ENCODE measurements around the gene GALNT10. TPM values are rescaled to one million over a fixed set of nuclear protein-coding genes. Genes with fewer than 3 reads are reported as not detected.

The GALNT10 gene
- total and polyA plus RNA-seq, 2 of the 8 experiments (the other 6 are each of a cell fraction or from before 2014, with no cell fraction given), result 4.6 to 15.5 TPM

DNA sequence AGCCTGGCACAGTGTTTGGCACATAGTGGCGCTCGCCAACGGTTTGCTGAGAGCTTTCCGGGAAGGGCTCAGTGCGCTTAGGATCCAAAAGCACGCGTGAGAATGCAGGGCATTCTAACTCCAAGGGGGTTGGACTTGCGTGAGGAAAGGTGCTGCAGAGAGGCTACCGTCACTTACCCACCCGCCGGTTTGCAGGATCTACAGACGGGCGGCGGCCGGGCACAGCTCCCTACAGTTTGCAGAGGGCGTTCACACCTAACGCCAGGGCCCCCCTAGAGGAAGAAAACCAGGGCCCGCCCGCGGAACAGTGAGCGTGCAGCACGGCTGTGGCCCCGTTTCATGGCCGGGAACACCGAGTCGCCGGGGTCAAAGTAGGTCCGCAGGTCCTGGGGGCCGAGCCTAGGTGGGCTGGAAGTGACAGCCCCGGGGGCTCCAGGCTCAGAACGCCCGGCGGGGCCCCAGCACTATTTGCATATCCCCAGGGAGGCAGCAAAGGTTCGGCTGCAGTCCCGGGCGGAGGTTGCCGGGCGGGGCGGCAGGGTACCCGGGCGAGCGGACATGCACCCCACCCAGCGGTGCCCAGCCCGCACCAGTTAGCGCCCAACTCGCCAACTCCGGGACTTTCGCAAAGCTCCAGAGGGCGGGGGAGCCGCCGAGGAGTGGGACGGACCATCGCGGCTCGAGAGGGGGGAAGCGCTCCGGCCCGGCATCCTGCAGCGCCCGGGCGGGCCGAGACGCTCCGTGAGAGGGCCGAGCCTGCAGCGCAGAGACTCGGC, 526 bp upstream of the GALNT10 start:
- no peaks in the 10 kb centered on the region for H3K9me3 ChIP-seq (ENCODE audit: insufficient read depth in 2 of 2, low read depth in 1 of 2, low read length in 1 of 2)
- no peak overlapping the region for H3K14ac ChIP-seq (ENCODE audit: insufficient read length)
- H2BK120ac ChIP-seq (replicated peaks; ENCODE audit: low read depth, low read length), result no peak overlapping the region
- no peak overlapping the region; the same call in 1 of the 2 replicates for H3K18ac ChIP-seq (ENCODE audit: extremely low read depth, low read length)
- no peak overlapping the region for H2AK5ac ChIP-seq (ENCODE audit: low read depth, low read length)
- H4K20me1 ChIP-seq (replicated peaks in 1 of 2; ENCODE audit: control insufficient read depth in 1 of 2, insufficient read depth in 2 of 2, low read length in 2 of 2), result peaks cover 4% of the 10 kb centered on the region in 2 experiments
- ChIA-PET POLR2A (ENCODE audit: partially characterized antibody) (interaction anchor here (0.5 to 1.2 kb wide), 6 partner anchors 9 to 493 kb away, joined by 3 to 4 read pairs (median 3); no protein-coding TSS in a partner anchor), CTCF (ENCODE audit: partially characterized antibody) (interaction anchor here (0.6 to 6.7 kb wide), 37 partner anchors 7 to 555 kb away, joined by 3 to 48 read pairs (median 4); no protein-coding TSS in a partner anchor)
- H3K79me1 ChIP-seq (ENCODE audit: low read depth, low read length), result no peaks in the 10 kb centered on the region
- H3K4me3 ChIP-seq (ENCODE audit: extremely low read depth in 1 of 4, insufficient read depth in 2 of 4, low read depth in 3 of 4, low read length in 4 of 4), result peak overlapping the region; percentile 45 to 77 (median 56)
- H4K5ac ChIP-seq (ENCODE audit: insufficient read length, low read depth, low read length), result no peak overlapping the region
- peak overlapping the region; percentile 76; the same call in 1 of the 2 replicates for H4K8ac ChIP-seq (ENCODE audit: extremely low read depth, insufficient read depth, low read length)
- H3K56ac ChIP-seq (replicated peaks; ENCODE audit: insufficient read length, low read depth, low read length), result no peak overlapping the region
- peak overlapping the region; percentile 94 to 96 for H3K4me2 ChIP-seq (ENCODE audit: insufficient read depth in 1 of 2, low read depth in 2 of 2, low read length in 2 of 2)
- H3K9ac ChIP-seq (replicated peaks in 1 of 4; ENCODE audit: extremely low read depth in 1 of 4, low read depth in 3 of 4, low read length in 3 of 4), result peak overlapping the region in 3 of 4 experiments; percentile 30 to 81 (median 51); a peak in 5 of 7 replicates
- no peak overlapping the region for H2BK20ac ChIP-seq (ENCODE audit: low read length)
- H3K23me2 ChIP-seq (ENCODE audit: low read depth, low read length), result peaks cover 18% of the 10 kb centered on the region; the same call in 1 of the 2 replicates
- peak in 1 of 2 experiments; percentile 84 for DNase-seq (ENCODE audit: low read depth in 1 of 2, low spot score in 2 of 2)
- no peak overlapping the region for H2BK5ac ChIP-seq (ENCODE audit: low read depth, low read length)
- H3K27me3 ChIP-seq (replicated peaks in 1 of 4; ENCODE audit: control insufficient read depth in 3 of 4, extremely low read depth in 1 of 4, insufficient read depth in 3 of 4, low read length in 3 of 4), result peaks cover 12 to 50% (median 39%) of the 10 kb centered on the region in 4 experiments
- H3K23ac ChIP-seq (ENCODE audit: insufficient read length), result no peak overlapping the region
- H3K4ac ChIP-seq (replicated peaks; ENCODE audit: insufficient read length, low read depth, low read length), result no peak overlapping the region
- H2BK12ac ChIP-seq (ENCODE audit: low read depth, low read length), result no peak overlapping the region
- H3K27ac ChIP-seq (ENCODE audit: low read depth, low read length), result peak overlapping the region; percentile 71; the same call in 1 of the 2 replicates
- no peak overlapping the region for H2BK15ac ChIP-seq (ENCODE audit: low read length)
- H3K4me1 ChIP-seq (replicated peaks in 1 of 4; ENCODE audit: control insufficient read depth in 3 of 4, insufficient read depth in 4 of 4, low read length in 3 of 4), result peaks cover 6 to 18% (median 10%) of the 10 kb centered on the region in 4 experiments; a peak in 5 of 7 replicates
- FAIRE-seq, result no peak
- peak overlapping the region; percentile 29; the same call in 1 of the 2 replicates for H2AFZ ChIP-seq (ENCODE audit: low read length)
- H3K36me3 ChIP-seq (ENCODE audit: control insufficient read depth in 2 of 4, insufficient read depth in 4 of 4, low read length in 3 of 4), result no peaks in the 10 kb centered on the region
- peaks cover 0 to 2% of the 10 kb centered on the region in 2 experiments; a peak in 1 of 4 replicates for H3K79me2 ChIP-seq (ENCODE audit: control insufficient read depth in 1 of 2, insufficient read depth in 2 of 2, low read length in 2 of 2)
- WGBS, 2 experiments (ENCODE audit: extremely low coverage in 1 of 2, insufficient coverage in 1 of 2, insufficient read length in 1 of 2, insufficient replicate concordance in 2 of 2, low coverage in 1 of 2, low lambda C conversion rate in 2 of 2, missing lambda C conversion rate in 1 of 2), result 1% methylated on average over 39 of the region's 67 CpGs; no CpG with 5 or more reads in 1 of the 2 experiments
- H4K91ac ChIP-seq (replicated peaks; ENCODE audit: insufficient read length, low read length), result no peak overlapping the region
- TF ChIP-seq RBBP5 (IDR thresholded peaks at IDR 0.05; ENCODE audit: borderline replicate concordance, low read depth, low read length), result peak; percentile 43; the same call in 1 of the 2 replicates
- TF ChIP-seq EZH2 (IDR thresholded peaks at IDR 0.05; ENCODE audit: low read depth, low read length, severe bottlenecking), result peak; percentile 32
- TF ChIP-seq, protein P1, sequence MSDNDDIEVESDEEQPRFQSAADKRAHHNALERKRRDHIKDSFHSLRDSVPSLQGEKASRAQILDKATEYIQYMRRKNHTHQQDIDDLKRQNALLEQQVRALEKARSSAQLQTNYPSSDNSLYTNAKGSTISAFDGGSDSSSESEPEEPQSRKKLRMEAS (IDR thresholded peaks at IDR 0.05), result peak; percentile 41
- peak; percentile 90; the same call in 1 of the 2 replicates for TF ChIP-seq KDM1A (IDR thresholded peaks at IDR 0.05; ENCODE audit: borderline replicate concordance, low read length)
- peak; percentile 52 for TF ChIP-seq SUZ12 (IDR thresholded peaks at IDR 0.05; ENCODE audit: low read length)
- peak in 2 of 3 experiments; percentile 16 to 27; a peak in 3 of 4 replicates for TF ChIP-seq CTCF (IDR thresholded peaks at IDR 0.05; ENCODE audit: control extremely low read depth in 1 of 3, insufficient read depth in 1 of 3, low read depth in 1 of 3, low read length in 3 of 3)
- no peak; a peak in 1 of 3 replicates for TF ChIP-seq POLR2A (IDR thresholded peaks at IDR 0.05; ENCODE audit: control extremely low read depth in 1 of 2, low read depth in 2 of 2, low read length in 2 of 2)
